ENCODE measurements around the gene MED16. TPM values are rescaled to one million over a fixed set of nuclear protein-coding genes. Genes with fewer than 3 reads are reported as not detected.

MED16 gene
- 10 to 100 TPM; 32.0 to 35.7 (median 33.3) TPM for total RNA-seq
- long read RNA-seq, partial matches to known transcripts = 5 of 6 reads
- long read RNA-seq, other reads (novel, unspliced or antisense) = 0 of 6 reads

- peak within 1 kb of the TSS; percentile 89 to 91 (median 90) for H3K27ac ChIP-seq
- no peaks in the 10 kb centered on the region for H3K4me1 ChIP-seq
- no peaks in the 10 kb centered on the region for H3K27me3 ChIP-seq
- peak within 1 kb of the TSS; percentile 72 to 94 (median 86) for H3K4me3 ChIP-seq
- 2% methylated on average over 19 of the region's 69 CpGs for WGBS (ENCODE audit: insufficient coverage, low coverage, low lambda C conversion rate, missing lambda C conversion rate)
- H3K36me3 ChIP-seq = peaks cover 0 to 10% (median under 1%) of the 10 kb centered on the region in 4 donors
- no peaks in the 10 kb centered on the region for H3K9me3 ChIP-seq
- DNase-seq = peak; percentile 91 to 94 (median 92)
- TF ChIP-seq POLR2A (IDR thresholded peaks at IDR 0.05) = peak; percentile 45
- no peak for TF ChIP-seq CTCF (IDR thresholded peaks at IDR 0.05)
- intact Hi-C loops (cut with DNase I) = no loop called here
- peak; percentile 95 to 99 (median 97) for ATAC-seq
Observed at GRCh38 chr19:892894-893689, at the start of gene MED16, which contains the start of gene RNU6-9. Gene MED16, minus strand, starts transcription at chr19:893187. Its CDS starts 2,056 bp downstream, at chr19:891131. Gene RNU6-9, plus strand, starts transcription at chr19:893484.

GRCh38 chr19:942133-942645 lies 49.2 kb upstream of the MED16 start:
- H3K9me3 ChIP-seq = no peaks in the 10 kb centered on the region
- H3K27me3 ChIP-seq = no peaks in the 10 kb centered on the region
- DNase-seq (no peak), ATAC-seq (no peak)
- TF ChIP-seq CTCF (IDR thresholded peaks at IDR 0.05) = no peak
- no peak for TF ChIP-seq POLR2A (IDR thresholded peaks at IDR 0.05)
- H3K27ac ChIP-seq = no peak overlapping the region
- intact Hi-C loops (cut with DNase I) = loop anchor here in 1 of 2 donors (5.0 kb wide), 1 partner anchor 35 kb away; no protein-coding TSS in a partner anchor
- WGBS (ENCODE audit: insufficient coverage, low coverage, low lambda C conversion rate, missing lambda C conversion rate) = no CpG with 5 or more reads among the region's 32 CpGs
- no peaks in the 10 kb centered on the region for H3K36me3 ChIP-seq
- peaks cover 2 to 20% (median 12%) of the 10 kb centered on the region in 4 donors for H3K4me1 ChIP-seq
- no peak overlapping the region for H3K4me3 ChIP-seq

GRCh38 chr19:941292-942132 lies 48.5 kb upstream of the MED16 start:
- DNase-seq (no peak), ATAC-seq (no peak)
- Histone ChIP-seq H3K27ac (peak overlapping the region in 1 of 3 donors; percentile 72), H3K4me3 (peak overlapping the region; percentile 20 to 37 (median 23)), H3K36me3 (no peaks in the 10 kb centered on the region), H3K27me3 (no peaks in the 10 kb centered on the region), H3K9me3 (no peaks in the 10 kb centered on the region), H3K4me1 (peaks cover 2 to 20% (median 12%) of the 10 kb centered on the region in 4 donors)
- WGBS (ENCODE audit: insufficient coverage, low coverage, low lambda C conversion rate, missing lambda C conversion rate) = 100% methylated on average over 1 of the region's 45 CpGs
- no peak for TF ChIP-seq POLR2A (IDR thresholded peaks at IDR 0.05)
- intact Hi-C loops (cut with DNase I) = loop anchor here in 1 of 2 donors (5.0 kb wide), 1 partner anchor 36 kb away; no protein-coding TSS in a partner anchor

GRCh38 chr19:940591-941291 lies 47.8 kb upstream of the MED16 start:
- no CpG with 5 or more reads among the region's 64 CpGs for WGBS (ENCODE audit: insufficient coverage, low coverage, low lambda C conversion rate, missing lambda C conversion rate)
- intact Hi-C loops (cut with DNase I) = loop anchor here in 1 of 2 donors (5.0 kb wide), 1 partner anchor 37 kb away; no protein-coding TSS in a partner anchor
- H3K36me3 ChIP-seq = no peaks in the 10 kb centered on the region

More at GRCh38 chr19:940591-941291, 47.8 kb upstream of the MED16 start:
- peak; percentile 85 to 93 (median 90) for ATAC-seq
- Histone ChIP-seq H3K9me3 (no peaks in the 10 kb centered on the region), H3K4me3 (peak overlapping the region; percentile 20 to 37 (median 23)), H3K27me3 (no peaks in the 10 kb centered on the region), H3K27ac (peak overlapping the region in 2 of 3 donors; percentile 39 to 72), H3K4me1 (peaks cover 2 to 20% (median 12%) of the 10 kb centered on the region in 4 donors)
- TF ChIP-seq CTCF (IDR thresholded peaks at IDR 0.05) (peak in 1 of 4 donors; percentile 11), POLR2A (IDR thresholded peaks at IDR 0.05) (no peak)
- DNase-seq = peak; percentile 88 to 94 (median 94)

Measured in right lobe of liver (tissue), 6 donors.